ENCODE data around the gene CKAP5.
"Not testable (repeated sequence)": the region's sequence is repeated elsewhere in the genome, so short reads cannot be mapped to it uniquely, and the experiment has no call there.

The CKAP5 gene

DNA sequence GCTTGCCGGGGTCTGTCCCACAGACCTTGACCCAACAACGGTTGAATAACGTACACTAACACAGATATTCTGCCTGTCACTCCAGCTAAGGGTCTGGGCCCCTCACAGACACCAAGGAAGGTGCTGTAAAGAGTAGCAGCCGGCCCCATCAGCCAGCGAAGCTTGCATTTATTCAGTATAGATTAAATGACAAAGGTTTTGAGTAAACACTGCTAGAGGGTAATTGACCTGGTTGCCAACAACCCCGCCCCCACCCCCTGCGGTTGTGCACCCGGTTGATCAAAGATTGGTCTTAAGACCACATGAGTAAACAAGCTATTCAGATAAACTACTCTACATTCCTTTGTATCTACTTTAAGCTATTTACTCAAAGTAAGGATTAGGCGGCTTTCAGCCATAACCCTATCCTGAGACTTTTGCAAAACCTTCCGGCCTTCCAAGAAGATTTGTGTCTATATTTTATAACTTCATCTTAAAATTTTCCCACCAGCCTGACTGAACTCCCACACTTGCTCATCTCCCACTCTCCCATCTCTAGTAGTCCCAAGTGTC, 4.8 kb upstream of the CKAP5 start:
- no peak for DNase-seq

DNA sequence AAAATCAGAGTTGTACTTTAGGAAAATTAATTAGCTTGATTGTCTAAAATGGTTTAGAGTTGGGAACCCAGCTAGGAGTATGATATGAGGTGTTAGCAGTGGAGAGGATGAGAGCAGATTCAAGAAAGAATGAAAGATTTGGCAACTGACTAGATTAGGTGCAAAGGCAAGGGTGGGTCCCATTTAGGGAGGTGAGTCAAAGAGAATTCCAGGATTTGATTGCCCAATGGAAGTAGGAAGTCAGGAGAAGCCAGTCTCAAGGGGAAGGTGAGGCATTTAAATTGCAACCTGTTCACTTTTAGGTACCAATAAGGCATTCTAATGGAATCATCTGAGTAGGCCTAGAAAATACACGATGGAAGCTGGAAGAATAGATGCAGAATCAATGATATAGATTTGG, 3.6 kb upstream of the CKAP5 start:
- no peak for DNase-seq

GRCh38 chr11:46846510-46846830, 390 bp upstream of the CKAP5 start:
- DNase-seq, result no peak

DNA sequence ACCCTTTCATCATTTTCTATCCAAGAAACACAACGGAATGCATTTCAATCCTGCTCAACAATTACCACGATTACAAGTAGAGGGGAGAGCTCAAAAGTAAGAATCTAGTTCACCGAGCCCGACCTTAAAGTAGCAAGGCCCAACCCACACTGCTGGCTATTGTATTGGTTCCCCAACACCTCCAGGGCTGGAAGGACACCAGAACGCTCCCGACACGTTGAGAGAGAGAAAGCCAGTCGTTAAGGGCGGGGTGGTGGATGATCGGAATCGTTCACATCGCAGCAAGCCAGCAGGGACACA, 690 bp downstream of the CKAP5 start:
- DNase-seq, result no peak

DNA sequence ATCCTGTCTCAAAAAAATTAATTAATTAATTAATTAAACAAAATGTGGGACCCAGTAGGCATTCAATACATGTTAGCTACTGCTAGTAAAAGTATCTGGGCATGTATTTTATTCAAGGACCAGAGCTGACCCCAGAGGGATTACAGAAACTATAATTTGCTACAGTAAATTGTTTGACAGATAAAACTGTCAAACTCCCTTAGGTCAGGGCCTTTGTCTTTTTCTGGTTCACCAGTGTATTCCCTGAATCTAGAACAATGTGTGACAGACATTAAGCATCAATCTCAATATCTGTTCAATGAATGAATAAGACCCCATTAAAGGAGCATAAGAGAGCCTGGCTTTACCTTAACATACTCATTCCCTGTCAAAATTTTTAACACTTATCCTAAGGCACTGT, 6.0 kb downstream of the CKAP5 start:
- no peak for DNase-seq

DNA sequence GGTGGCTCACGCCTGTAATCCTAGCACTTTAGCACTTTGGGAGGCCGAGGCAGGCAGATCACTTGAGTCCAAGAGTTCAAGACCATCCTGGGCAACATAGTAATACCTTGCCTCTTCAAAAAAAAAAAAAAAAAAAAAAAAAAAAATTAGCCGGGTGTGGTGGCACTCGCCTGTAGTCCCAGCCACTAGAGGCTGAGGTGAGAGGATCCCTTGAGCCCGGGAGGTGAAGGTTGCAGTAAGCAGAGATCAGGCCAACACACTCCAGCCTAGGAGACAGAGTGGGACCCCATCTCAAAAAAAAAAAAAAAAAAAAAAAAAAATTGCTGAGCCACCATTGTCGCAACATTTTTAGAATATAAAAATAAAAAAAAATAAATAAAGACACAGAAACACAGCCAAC, 7.6 kb downstream of the CKAP5 start:
- DNase-seq, result no peak

- DNase-seq, result no peak
Observed at GRCh38 chr11:46837860-46838259, 8.2 kb downstream of the CKAP5 start.

- no peak for DNase-seq
Observed at GRCh38 chr11:46836870-46837269, 9.2 kb downstream of the CKAP5 start.

GRCh38 chr11:46836431-46836830, 9.6 kb downstream of the CKAP5 start:
- DNase-seq, result no peak

GRCh38 chr11:46835897-46836296, 10.2 kb downstream of the CKAP5 start:
- DNase-seq, result no peak

GRCh38 chr11:46834821-46835220, 11.3 kb downstream of the CKAP5 start:
- no peak for DNase-seq

- DNase-seq, result no peak
Observed at GRCh38 chr11:46832511-46833214, 13.4 kb downstream of the CKAP5 start.

DNA sequence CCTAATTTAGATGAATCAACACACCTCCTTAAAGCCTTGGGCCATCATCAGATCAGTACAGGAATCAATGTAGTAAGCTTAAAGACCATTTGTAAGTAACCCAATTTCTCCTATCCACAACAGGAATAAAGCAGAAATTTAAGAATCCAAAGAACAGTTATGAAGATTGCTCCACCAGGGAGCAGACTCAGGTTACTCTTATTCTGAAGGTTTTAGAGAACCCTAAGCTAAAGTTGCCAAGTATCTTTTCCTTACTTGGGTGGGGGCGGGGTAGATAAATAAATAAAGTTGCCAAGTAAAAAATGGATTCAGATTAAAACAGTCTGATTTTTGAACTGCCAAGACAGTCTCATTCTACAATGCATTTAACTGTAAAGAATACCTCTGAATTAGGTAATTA, 18.1 kb downstream of the CKAP5 start:
- DNase-seq, result no peak

GRCh38 chr11:46826310-46827044, 19.6 kb downstream of the CKAP5 start:
- peak; percentile 77 for DNase-seq

DNA sequence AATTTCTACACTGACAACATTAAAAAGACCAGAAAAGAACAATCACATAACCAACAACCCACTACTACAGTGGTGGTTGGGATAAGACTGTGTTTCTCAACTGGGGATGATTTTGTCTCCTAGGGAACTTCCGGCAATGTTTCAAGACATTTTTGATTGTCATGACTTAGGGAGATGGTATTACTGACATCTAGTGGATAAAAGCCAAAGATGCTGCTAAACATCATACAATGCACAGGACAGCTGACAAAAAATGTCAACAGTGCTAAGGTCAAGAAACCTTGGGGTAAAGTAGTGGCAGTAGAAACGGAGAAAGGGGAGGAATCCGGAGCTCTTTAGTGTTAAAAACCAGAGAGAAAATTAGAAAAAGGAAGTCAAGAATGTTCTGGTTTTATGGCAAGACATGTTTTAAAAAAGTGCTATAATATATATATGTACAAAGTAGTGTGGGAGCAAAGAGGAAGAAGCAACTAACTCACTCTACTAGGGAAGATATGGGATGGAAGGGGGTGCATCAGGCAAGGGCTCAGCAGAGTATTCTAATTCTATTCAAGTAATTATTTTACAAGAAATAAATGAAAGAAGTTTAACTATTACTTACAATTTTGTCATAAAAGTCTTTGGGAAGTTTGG, 37.2 kb downstream of the CKAP5 start:
- DNase-seq, result no peak

GRCh38 chr11:46801694-46802470, 44.2 kb downstream of the CKAP5 start:
- DNase-seq, result no peak

DNA sequence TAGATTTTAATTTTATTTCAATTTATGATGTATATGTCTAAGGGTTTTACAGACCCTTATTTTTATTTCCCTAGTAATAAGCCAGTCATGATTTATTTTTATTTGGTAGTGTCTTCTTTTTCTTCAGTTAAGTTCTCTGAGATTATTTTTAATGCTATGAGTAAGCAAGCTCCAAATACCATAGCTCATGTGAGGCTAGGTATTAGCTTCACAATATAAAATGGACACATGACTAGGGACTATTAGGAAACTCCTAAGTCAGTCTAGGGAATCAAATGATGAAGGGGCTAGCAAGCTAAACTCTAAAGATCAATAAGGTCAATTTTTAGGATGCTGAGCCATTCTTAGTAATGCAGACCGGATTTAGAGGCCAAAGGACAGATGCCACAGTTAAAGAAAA, 45.9 kb downstream of the CKAP5 start:
- DNase-seq, result no peak

DNA sequence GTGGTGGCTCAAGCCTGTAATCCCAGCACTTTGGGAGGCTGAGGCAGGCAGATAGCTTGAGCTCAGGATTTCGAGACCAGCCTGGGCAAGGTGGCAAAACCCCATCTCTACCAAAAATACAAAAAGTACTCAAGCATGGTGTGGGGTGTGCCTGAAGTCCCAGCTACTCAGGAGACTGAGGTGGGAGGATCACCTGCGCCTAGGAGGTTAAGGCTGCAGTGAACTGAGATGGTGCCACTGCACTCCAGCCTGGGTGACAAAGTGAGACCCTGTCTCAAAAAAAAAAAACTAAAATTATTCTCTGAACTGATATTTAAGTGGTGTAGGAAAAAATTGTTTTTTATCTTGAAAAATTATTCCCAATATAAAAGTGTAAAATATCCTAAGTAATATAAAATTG, 46.4 kb downstream of the CKAP5 start:
- DNase-seq, result not testable (repeated sequence)

DNA sequence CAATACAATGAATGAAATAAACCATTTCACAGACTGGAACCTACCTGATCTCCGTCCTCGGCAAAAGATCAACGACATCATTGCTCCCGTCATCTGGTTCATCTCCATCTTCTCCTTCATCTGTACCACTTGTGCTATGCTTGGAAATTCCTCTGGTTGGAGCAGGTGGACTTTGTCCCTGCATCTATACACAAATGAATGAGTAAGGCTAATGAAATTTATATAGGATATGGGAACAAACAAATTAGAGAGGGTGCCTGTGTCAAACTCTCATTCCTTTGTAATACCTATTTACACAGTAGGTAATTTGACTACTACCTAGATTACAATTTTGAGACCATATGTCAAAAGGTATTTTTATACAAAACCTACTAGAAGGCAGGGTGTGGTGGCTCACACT, 67.7 kb downstream of the CKAP5 start:
- DNase-seq, result no peak

GRCh38 chr11:46776878-46777277, 69.2 kb downstream of the CKAP5 start:
- DNase-seq, result no peak

- DNase-seq, result no peak
Observed at GRCh38 chr11:46769636-46770221, 76.4 kb downstream of the CKAP5 start.

GRCh38 chr11:46766656-46767055, 79.4 kb downstream of the CKAP5 start:
- no peak for DNase-seq

DNA sequence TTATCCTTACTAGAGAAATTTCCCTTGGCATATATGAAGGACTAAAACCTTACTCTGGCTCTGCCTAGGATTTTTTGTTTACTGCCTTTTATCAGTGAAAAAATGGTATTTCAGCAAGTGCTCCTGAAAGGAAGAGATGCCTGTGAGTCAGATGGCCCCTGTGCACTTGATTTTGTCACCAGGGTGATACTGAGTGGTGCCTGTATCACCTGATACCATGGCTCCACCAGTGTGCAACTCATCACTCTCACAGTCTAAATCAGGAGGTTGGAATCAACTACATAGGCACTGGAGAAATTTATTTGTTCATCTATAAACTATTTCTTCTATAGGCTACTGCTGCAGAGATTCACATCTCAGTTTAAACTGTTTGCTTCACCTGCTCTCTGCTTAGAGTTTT, 83.8 kb downstream of the CKAP5 start:
- no peak for DNase-seq
